ENCODE measurements around the gene SH3RF1. TPM values are rescaled to one million over a fixed set of nuclear protein-coding genes. Genes with fewer than 3 reads are reported as not detected.

The SH3RF1 gene
- total RNA-seq, 1 experiment from 2014 or later: 16.6 TPM

DNA sequence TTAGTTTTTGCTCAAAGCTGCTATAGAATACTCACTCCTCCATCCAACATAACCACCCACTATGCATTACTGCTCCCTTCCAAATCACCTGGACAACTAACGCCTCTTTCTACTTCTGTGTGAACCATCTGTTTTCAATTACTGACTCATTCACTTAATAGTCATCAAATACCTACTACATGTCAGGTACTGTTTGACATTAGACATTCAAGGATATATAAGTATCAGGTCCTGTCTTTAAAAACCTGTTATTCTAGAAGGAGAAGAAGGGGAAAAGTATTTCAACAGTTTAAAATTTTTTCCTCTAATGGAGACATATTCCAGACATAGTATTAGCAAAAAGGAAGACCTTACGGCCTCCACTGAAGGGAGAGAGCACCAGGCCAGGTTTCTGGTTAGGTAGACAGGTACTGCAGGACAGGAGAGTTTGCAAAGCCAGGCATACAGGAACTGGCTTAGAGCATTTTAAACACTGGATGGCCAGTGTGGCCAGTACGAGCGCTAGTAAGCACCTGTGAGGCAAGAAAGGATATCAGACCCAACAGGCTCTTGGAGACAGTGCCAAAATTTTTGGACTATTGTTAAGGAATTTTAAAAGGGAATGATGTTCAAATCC, 39.0 kb downstream of the SH3RF1 start:
- POLR2A ChIA-PET: no interaction called here
- no peak for TF ChIP-seq FOXK1 (CRISPR knock-in tag; IDR thresholded peaks at IDR 0.05)
- TF ChIP-seq NFE2L1 (CRISPR knock-in tag; IDR thresholded peaks at IDR 0.05): no peak
- no peak for TF ChIP-seq MXD4 (CRISPR knock-in tag; IDR thresholded peaks at IDR 0.05; ENCODE audit: borderline replicate concordance)
- TF ChIP-seq, protein P1, sequence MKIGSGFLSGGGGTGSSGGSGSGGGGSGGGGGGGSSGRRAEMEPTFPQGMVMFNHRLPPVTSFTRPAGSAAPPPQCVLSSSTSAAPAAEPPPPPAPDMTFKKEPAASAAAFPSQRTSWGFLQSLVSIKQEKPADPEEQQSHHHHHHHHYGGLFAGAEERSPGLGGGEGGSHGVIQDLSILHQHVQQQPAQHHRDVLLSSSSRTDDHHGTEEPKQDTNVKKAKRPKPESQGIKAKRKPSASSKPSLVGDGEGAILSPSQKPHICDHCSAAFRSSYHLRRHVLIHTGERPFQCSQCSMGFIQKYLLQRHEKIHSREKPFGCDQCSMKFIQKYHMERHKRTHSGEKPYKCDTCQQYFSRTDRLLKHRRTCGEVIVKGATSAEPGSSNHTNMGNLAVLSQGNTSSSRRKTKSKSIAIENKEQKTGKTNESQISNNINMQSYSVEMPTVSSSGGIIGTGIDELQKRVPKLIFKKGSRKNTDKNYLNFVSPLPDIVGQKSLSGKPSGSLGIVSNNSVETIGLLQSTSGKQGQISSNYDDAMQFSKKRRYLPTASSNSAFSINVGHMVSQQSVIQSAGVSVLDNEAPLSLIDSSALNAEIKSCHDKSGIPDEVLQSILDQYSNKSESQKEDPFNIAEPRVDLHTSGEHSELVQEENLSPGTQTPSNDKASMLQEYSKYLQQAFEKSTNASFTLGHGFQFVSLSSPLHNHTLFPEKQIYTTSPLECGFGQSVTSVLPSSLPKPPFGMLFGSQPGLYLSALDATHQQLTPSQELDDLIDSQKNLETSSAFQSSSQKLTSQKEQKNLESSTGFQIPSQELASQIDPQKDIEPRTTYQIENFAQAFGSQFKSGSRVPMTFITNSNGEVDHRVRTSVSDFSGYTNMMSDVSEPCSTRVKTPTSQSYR (CRISPR knock-in tag; IDR thresholded peaks at IDR 0.05): no peak
- no peak for TF ChIP-seq MYBL2 (CRISPR knock-in tag; IDR thresholded peaks at IDR 0.05)
- TF ChIP-seq, protein P2, sequence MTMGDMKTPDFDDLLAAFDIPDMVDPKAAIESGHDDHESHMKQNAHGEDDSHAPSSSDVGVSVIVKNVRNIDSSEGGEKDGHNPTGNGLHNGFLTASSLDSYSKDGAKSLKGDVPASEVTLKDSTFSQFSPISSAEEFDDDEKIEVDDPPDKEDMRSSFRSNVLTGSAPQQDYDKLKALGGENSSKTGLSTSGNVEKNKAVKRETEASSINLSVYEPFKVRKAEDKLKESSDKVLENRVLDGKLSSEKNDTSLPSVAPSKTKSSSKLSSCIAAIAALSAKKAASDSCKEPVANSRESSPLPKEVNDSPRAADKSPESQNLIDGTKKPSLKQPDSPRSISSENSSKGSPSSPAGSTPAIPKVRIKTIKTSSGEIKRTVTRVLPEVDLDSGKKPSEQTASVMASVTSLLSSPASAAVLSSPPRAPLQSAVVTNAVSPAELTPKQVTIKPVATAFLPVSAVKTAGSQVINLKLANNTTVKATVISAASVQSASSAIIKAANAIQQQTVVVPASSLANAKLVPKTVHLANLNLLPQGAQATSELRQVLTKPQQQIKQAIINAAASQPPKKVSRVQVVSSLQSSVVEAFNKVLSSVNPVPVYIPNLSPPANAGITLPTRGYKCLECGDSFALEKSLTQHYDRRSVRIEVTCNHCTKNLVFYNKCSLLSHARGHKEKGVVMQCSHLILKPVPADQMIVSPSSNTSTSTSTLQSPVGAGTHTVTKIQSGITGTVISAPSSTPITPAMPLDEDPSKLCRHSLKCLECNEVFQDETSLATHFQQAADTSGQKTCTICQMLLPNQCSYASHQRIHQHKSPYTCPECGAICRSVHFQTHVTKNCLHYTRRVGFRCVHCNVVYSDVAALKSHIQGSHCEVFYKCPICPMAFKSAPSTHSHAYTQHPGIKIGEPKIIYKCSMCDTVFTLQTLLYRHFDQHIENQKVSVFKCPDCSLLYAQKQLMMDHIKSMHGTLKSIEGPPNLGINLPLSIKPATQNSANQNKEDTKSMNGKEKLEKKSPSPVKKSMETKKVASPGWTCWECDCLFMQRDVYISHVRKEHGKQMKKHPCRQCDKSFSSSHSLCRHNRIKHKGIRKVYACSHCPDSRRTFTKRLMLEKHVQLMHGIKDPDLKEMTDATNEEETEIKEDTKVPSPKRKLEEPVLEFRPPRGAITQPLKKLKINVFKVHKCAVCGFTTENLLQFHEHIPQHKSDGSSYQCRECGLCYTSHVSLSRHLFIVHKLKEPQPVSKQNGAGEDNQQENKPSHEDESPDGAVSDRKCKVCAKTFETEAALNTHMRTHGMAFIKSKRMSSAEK (CRISPR knock-in tag; IDR thresholded peaks at IDR 0.05; ENCODE audit: borderline replicate concordance): no peak
- TF ChIP-seq ZNF138 (CRISPR knock-in tag; conservative IDR thresholded peaks at IDR 0.05): no peak
- TF ChIP-seq, protein P3, sequence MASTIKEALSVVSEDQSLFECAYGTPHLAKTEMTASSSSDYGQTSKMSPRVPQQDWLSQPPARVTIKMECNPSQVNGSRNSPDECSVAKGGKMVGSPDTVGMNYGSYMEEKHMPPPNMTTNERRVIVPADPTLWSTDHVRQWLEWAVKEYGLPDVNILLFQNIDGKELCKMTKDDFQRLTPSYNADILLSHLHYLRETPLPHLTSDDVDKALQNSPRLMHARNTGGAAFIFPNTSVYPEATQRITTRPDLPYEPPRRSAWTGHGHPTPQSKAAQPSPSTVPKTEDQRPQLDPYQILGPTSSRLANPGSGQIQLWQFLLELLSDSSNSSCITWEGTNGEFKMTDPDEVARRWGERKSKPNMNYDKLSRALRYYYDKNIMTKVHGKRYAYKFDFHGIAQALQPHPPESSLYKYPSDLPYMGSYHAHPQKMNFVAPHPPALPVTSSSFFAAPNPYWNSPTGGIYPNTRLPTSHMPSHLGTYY (CRISPR knock-in tag; IDR thresholded peaks at IDR 0.05): no peak
- TF ChIP-seq, protein P4, sequence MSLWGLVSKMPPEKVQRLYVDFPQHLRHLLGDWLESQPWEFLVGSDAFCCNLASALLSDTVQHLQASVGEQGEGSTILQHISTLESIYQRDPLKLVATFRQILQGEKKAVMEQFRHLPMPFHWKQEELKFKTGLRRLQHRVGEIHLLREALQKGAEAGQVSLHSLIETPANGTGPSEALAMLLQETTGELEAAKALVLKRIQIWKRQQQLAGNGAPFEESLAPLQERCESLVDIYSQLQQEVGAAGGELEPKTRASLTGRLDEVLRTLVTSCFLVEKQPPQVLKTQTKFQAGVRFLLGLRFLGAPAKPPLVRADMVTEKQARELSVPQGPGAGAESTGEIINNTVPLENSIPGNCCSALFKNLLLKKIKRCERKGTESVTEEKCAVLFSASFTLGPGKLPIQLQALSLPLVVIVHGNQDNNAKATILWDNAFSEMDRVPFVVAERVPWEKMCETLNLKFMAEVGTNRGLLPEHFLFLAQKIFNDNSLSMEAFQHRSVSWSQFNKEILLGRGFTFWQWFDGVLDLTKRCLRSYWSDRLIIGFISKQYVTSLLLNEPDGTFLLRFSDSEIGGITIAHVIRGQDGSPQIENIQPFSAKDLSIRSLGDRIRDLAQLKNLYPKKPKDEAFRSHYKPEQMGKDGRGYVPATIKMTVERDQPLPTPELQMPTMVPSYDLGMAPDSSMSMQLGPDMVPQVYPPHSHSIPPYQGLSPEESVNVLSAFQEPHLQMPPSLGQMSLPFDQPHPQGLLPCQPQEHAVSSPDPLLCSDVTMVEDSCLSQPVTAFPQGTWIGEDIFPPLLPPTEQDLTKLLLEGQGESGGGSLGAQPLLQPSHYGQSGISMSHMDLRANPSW (CRISPR knock-in tag; conservative IDR thresholded peaks at IDR 0.05; ENCODE audit: low read depth): no peak
- TF ChIP-seq NFATC4 (CRISPR knock-in tag; IDR thresholded peaks at IDR 0.05): no peak
- no peak for TF ChIP-seq RORB (CRISPR knock-in tag; IDR thresholded peaks at IDR 0.05)
- TF ChIP-seq, protein P5, sequence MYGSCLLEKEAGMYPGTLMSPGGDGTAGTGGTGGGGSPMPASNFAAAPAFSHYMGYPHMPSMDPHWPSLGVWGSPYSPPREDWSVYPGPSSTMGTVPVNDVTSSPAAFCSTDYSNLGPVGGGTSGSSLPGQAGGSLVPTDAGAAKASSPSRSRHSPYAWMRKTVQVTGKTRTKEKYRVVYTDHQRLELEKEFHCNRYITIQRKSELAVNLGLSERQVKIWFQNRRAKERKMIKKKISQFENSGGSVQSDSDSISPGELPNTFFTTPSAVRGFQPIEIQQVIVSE (CRISPR knock-in tag; IDR thresholded peaks at IDR 0.05; ENCODE audit: borderline replicate concordance): no peak
- TF ChIP-seq, protein P6, sequence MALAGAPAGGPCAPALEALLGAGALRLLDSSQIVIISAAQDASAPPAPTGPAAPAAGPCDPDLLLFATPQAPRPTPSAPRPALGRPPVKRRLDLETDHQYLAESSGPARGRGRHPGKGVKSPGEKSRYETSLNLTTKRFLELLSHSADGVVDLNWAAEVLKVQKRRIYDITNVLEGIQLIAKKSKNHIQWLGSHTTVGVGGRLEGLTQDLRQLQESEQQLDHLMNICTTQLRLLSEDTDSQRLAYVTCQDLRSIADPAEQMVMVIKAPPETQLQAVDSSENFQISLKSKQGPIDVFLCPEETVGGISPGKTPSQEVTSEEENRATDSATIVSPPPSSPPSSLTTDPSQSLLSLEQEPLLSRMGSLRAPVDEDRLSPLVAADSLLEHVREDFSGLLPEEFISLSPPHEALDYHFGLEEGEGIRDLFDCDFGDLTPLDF (CRISPR knock-in tag; IDR thresholded peaks at IDR 0.05): no peak
- Mint-ChIP-seq H3K27me3 (ENCODE audit: low read depth) (no peaks in the 10 kb centered on the region), H3K36me3 (no peaks in the 10 kb centered on the region), H3K4me3 (no peak overlapping the region), H3K9me3 (no peaks in the 10 kb centered on the region), H3K27ac (peak overlapping the region; percentile 67; the same call in 1 of the 2 replicates), H3K4me1 (peaks cover 10% of the 10 kb centered on the region)
- CTCF ChIA-PET: no interaction called here
- no peak for ATAC-seq
- DNase-seq (ENCODE audit: low spot score): no peak
